ENCODE measurements around the gene ALLC. TPM values are rescaled to one million over a fixed set of nuclear protein-coding genes. Genes with fewer than 3 reads are reported as not detected.
"Not testable (repeated sequence)": the region's sequence is repeated elsewhere in the genome, so short reads cannot be mapped to it uniquely, and the experiment has no call there.

Gene ALLC
- total RNA-seq, 1 experiment from 2014 or later, result not detected

DNA sequence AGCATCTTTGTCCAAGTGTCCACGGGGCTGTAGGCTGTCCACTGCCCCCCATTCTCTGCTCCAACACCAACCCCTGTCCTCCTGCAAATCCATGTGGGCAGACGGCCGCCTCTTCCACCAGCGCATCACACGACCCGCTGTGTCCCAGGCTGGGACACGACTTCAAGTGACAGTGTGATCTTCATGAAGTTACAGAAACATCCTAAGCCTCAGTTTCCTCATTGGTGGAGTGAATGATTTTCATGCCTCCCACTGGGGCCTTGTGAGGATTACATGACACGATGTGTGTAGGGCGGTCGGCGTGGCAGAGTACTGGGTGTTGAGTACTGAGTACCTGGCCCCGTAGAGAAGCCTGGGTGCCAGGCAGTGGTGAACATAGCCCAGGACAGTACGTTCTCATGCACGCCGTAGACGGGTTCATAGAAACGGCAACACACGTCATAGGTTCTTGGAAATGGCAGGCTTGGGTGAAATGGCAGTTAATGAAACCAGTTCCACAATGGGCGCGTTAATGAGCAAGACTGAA is 9.3 kb upstream of the ALLC start:
- DNase-seq (ENCODE audit: low read depth), result no peak
- in situ Hi-C loops (cut with HindIII; ENCODE audit: low pct_unique_long_range_greater_than_20kb, low sequenced_read_pairs), result no loop called here

DNA sequence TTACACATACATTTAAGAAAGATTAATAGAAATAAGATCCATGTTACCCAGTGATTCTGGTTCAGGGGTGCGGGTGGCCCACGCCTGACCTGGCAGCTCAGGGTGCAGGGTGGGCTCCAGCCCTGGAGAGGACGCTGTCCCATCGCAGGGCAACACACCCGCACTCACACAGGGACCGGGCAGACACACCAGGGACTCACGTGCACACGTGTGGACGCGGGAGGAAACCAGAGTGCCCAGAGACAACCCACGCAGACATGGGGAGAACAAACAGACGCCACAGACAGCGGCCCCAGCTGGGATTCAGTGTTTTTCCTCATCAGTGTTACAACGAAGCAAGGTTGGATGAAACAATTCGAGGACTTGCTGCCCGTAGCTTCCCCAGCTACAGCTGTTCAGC is 8.4 kb upstream of the ALLC start:
- in situ Hi-C loops (cut with HindIII; ENCODE audit: low pct_unique_long_range_greater_than_20kb, low sequenced_read_pairs), result no loop called here
- no peak for DNase-seq (ENCODE audit: low read depth)

DNA sequence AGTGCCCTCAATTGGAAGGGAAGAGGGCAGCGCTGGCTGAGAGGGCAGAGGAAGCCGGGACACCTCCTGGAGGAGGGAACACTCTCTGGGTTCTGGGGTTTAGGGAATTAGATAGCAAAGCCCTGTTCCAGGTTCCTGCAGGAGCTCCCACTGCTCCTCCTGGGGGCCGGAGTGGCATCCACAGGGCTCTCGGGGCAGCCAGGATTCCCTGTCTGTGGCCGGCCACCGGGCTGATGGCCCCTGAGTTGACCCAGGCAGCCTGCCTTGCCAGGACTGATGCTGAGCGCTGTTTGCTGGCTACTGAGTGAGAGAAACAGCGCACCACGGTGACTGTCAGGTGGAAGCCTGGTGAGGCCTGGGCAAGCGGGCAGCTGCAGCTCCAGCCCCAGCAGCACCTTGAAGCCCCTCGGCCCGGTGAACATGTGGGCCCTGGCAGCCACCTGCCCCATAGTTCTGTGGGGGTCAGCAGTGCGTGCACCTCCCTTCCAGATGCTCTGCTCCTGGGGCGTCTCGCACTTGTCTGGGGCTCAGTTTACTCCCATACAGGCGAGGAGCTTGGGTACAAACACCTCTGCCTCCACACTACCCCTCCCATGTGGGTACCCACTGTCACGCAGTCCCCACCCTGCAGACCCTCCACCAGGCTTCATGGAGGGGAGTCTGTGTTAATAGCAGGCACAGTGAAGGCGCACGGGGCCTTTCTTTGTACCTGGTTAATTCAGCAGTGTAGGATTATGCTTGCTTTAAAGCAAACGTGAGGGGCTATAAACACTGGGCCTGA is 7.7 kb upstream of the ALLC start:
- in situ Hi-C loops (cut with HindIII; ENCODE audit: low pct_unique_long_range_greater_than_20kb, low sequenced_read_pairs), result no loop called here
- DNase-seq (ENCODE audit: low read depth), result no peak

DNA sequence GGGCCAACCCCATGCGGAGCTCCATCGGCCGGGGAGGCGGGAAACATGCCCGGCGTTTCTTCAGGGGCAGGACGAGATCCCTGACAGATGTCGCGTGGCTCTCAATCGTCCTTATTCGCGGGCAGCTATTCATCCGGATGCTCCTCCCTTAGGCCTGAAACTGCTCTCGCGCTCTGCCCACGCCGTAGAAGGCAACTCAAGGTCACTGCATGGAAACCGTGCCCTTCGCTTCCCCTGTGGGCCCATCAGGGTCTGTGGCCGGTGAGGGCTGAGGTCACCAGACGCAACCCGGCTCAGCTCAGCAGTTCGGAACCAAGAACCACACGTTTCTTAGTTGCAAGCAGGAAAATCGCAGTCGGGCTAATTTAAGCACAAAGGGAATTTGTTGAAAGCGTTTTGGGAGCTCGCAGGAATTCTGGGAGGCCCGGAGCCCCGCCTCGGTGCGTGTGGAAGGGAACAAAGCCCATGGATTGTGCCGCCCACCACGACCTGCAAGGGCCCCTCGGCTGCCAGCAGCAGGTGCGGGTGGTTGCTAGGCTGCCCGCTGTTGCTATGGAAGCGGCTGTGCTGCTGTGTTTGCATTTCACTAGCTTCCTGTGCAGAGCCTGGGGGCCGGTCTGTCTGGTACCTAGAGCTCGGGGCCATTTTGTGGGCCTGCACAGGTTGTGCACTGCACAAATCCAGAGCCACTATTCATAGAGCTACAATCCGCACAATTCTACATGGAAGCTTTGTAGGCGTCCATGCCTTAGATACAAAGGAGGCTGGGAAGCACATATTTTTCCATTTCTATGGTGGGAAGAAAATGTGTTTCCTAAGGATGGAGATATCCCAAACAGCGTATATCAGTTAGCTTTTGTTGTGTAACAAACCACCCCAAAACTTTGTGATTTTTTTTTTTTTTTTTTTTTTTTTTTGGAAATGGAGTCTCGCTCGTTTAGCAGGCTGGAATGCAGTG is 6.0 kb upstream of the ALLC start:
- in situ Hi-C loops (cut with HindIII; ENCODE audit: low pct_unique_long_range_greater_than_20kb, low sequenced_read_pairs), result no loop called here
- no peak for DNase-seq (ENCODE audit: low read depth)

DNA sequence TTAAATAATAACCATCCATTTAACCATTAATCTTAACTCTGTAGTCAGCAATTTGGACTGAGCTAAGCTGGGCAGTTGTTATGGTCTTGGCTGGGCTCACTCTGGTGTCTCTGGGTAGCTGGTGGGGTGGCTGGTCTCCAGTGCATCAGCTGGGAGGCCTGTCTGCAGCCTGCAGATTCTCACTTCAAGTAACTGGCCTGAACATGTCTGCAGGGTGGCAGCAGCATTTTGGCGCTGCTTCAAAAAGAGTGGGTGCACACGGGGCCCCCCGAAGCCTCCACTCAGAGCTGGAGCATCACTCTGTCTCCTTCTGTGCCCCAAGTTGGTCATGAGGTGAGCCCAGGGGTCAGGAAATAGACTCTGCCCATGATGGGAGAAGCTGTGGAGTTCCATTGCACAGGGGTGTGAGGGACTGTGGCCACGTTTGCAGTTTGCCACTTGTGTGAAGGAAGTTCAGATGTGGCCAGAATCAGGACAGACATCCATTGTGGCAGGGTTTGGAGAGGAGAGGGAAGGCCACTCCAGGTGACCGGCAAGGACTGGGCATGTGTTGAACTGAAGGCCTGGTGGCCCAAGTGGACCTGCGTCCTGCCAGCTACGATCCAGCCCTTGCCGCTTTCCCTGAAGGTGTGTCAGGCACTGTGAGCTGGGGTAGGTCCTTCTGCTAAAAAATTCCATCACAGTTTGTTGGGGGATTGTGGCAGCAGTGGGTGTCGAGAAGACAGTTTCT is 4.9 kb upstream of the ALLC start:
- in situ Hi-C loops (cut with HindIII; ENCODE audit: low pct_unique_long_range_greater_than_20kb, low sequenced_read_pairs), result no loop called here
- no peak for DNase-seq (ENCODE audit: low read depth)

DNA sequence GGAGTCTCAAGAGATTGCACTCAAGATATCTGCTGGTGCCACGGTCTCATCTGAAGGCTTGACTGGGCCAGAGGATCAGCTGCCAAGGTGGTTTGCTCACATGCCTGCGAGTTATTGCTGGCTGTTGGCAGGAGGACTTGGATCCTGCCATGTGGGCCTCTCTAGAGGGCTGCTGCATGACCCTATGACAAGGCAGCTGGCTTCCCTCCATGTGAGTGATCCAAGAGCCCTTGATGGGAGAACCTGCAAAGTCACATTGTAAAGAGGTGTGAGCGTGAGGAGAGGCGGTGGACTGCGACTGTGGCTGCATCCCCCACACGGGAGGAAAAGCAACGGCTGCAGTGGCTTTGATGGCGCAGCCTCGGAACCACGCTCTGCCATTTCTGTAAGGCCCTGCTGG is 4.0 kb upstream of the ALLC start:
- in situ Hi-C loops (cut with HindIII; ENCODE audit: low pct_unique_long_range_greater_than_20kb, low sequenced_read_pairs), result no loop called here
- no peak for DNase-seq (ENCODE audit: low read depth)

DNA sequence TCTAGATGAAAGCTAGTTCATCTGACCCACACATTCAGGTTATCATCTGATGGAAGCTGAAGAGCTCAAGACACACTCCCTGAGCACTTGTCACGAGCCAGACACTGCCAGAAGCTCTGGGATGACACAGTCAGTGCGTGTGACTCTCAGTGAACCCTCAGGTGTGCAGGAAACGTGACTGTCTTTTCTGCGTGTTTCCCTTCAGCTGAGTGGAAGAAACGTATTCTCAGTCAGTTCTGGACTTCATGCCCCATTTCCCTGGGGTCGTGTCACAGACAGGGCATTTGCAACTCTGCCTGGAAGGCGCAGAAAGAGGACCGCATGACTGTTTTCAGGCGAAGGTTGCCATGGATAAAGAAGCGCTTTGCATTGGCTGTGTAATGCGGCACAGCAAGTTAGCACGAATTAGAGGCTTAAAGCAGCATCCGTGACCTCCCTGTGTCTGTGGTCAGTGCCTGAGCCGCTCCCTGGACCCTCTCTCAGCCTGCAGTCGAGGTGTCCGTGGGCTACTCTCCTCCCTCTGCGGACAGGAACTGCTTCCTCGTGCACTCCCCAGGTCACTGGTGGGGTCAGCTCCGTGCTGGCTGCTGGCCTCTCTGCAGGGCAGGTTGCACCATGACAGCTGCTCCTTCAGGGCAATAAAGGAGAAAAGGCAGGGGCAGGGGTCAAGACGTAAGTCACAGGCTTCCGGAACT is 3.3 kb upstream of the ALLC start:
- in situ Hi-C loops (cut with HindIII; ENCODE audit: low pct_unique_long_range_greater_than_20kb, low sequenced_read_pairs), result no loop called here
- no peak for DNase-seq (ENCODE audit: low read depth)

DNA sequence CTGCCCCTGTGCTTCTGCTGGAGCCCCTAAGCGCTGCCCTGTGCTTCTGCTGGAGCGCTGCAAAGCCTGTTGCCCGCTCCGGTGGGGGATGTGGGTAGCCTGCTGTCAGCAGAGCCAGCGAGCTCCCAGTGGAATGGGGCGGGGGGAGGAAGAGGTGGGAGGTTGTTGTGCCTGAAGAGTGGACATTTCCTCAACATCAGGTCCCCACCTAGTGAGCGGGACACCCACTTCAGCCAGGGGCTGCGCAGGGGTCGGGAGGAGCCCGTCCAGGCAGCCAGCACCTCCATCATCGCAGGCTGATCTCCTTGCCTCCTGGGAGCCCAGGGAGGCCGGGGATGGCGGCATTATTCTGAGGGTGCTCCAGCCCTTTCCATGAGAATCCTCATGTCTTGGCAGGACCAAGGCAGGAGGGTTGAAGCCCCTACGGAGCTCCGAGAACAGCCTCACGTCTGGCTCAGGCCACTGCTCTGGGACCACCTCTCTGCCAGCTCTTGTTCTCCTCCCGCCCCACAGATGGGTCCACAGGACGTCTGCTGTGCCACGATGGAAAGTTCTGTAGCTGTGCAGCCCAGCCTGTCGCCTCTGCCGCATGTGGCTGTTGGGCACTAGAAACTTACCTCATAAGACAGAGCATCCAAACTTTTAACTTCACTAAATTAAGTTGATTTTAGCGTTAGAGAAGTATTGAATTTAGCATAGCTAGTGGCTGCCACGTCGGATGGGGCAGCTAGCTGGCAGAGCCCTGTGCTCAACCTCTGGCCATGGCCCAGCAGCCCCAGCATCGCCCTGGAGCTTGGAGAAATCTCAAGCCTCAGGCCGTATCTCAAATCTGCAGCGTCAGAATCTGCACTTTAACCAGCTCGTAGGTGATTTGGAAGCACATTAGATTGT is 1.9 kb upstream of the ALLC start:
- in situ Hi-C loops (cut with HindIII; ENCODE audit: low pct_unique_long_range_greater_than_20kb, low sequenced_read_pairs), result no loop called here
- DNase-seq (ENCODE audit: low read depth), result no peak

DNA sequence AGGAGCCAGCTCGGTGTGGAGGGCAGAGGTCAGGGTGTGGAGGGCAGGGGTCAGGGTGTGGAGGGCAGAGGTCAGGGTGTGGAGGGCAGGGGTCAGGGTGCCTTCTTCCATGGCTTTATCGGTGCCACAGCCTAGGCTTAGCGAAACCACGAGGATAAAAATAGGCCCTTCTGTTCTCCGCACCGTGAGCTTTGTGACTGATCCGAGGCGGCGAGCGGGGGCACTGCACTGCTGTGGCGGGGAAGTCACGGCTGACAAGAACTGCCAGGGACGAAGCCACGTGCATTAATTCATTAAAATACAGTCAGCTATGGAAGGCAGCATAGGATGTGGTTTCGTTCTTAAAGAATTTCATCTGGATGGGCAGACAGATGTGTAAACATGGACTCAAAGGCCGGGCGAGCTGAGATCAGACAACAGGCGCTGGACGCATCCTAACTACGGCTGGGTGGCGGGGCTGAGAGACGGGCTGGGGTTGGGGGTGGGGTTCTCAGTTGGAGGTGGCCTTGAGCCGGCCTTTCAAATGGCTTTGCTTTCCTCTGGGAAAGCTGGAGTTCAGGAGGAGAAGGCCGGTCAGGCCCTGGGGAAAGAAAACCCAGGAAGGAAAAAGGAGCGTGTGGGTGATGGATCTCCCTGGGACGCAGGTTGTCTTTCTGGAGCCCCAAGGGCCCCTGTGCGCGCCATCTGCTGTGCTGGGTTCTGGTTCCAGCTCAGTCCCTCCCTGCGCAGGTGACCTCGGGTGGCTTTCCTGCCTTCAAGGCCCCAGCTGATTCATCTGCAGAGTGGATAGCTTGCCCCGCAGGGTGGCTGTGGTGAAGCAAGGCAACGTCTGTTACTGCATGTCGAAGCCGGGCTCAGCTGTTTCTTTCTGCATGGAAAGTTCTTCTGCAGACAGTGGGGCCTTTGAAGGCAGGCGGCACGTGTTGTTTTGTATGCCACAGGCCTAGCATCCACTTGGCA is 958 bp upstream of the ALLC start:
- DNase-seq (ENCODE audit: low read depth), result no peak
- in situ Hi-C loops (cut with HindIII; ENCODE audit: low pct_unique_long_range_greater_than_20kb, low sequenced_read_pairs), result no loop called here

DNA sequence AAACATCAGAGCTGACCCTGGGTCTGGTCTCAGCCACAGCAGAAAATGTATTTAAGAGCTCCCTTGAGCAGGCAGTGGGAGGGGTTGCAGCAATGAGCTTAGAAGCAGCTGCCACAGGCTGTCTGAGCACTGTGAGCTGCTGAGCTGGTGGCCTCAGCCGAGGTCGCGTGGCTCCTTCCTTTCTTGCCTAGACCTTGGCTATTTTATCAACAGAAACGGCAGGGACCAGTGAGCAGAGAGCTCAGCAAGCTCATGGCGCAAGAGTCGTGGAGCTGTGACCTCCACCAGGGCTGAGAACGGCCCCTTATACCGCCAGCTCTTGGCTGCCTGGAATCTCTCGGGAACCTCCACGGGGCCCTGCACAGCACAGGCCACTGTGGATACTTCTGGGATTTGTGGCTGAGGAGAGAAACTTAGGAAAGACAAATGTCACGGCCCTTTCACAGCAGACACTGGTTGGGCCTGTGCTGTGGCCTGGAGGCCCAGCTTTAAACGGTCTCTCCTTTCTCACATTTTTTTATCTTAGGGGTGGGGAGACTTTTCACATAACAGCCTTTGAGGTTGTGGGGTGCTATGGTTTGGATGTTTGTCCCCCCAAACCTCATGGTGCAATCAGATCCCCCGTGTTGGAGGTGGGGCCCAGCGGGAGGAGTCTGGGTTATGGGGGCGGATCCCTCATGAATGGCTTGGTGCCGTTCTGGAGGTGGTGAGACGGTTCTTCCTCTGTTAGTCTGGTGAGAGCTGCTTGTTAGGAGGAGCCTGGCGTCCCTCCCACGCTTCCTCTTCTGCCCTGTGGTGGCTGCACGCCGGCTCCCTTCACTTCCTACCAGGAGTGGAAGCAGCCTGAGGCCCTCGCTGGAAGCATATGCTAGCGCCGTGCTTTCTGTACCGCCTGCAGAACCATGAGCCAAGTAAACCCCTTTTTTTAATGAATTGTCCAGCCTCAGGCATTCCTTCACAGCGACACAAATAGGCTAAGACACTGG is 1.7 kb downstream of the ALLC start:
- DNase-seq (ENCODE audit: low read depth), result no peak
- in situ Hi-C loops (cut with HindIII; ENCODE audit: low pct_unique_long_range_greater_than_20kb, low sequenced_read_pairs), result no loop called here

DNA sequence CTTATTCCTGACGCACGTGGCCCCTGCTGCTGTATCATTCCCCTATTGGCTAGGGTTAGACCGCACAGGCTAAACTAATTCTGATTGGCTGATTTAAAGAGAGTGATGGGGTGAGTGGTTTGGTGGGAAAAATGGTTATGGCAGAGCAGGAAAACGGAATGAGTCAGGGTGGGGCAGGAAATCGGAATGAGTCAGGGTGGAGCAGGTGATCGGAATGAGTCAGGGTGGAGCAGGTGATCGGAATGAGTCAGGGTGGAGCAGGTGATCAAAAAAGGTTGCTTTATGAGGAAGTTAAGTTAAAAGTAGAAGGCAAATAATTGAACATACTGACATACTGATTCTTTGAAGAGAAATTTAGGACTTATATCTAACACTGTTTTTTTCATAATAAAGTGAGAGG is 2.6 kb downstream of the ALLC start:
- in situ Hi-C loops (cut with HindIII; ENCODE audit: low pct_unique_long_range_greater_than_20kb, low sequenced_read_pairs), result not testable (repeated sequence)
- peak; percentile 60 for DNase-seq (ENCODE audit: low read depth)

DNA sequence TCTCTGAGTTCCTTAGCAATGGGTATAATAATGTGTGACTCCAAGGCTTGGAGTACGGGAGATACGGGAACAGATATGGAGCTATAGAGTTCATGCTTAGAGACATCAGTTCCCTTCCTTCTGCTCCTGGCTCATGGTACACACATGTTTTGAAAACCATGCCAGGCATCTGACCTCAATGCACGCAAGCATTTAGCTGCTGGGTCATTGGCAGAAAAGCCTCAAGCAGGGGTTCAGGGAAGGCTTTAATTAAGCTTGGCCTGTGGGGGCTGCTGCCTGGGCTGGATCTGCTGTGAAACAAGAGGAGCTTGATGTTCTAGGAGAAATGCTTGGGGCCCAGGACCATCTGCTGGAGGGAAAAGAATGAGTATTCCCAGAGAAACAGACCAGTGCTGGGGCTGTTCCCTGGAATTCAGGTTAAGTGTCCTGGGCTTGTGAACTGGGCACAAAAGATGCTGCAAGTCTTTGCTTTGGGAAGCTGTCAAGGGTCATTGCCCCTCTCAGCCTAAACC is 3.2 kb downstream of the ALLC start:
- in situ Hi-C loops (cut with HindIII; ENCODE audit: low pct_unique_long_range_greater_than_20kb, low sequenced_read_pairs), result no loop called here
- no peak for DNase-seq (ENCODE audit: low read depth)

DNA sequence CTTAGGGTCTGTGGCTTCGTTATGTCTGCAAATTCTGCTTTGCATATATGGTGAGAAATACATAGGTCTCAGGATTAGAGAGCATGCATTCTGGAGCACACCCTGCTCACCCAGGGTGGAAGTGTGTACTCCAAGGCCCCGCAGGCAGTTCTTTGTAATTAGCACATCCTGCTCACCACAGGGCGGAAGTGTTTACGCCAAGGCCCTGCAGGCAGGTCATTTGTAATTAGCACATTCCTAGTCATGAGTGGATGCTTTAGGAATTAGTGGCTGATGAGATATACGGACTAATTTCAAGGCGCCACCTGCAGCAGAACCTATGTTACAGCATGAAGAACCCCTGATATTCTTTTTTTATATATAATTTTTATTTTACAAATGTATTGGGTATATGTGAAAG is 4.2 kb downstream of the ALLC start:
- in situ Hi-C loops (cut with HindIII; ENCODE audit: low pct_unique_long_range_greater_than_20kb, low sequenced_read_pairs), result no loop called here
- DNase-seq (ENCODE audit: low read depth), result no peak

DNA sequence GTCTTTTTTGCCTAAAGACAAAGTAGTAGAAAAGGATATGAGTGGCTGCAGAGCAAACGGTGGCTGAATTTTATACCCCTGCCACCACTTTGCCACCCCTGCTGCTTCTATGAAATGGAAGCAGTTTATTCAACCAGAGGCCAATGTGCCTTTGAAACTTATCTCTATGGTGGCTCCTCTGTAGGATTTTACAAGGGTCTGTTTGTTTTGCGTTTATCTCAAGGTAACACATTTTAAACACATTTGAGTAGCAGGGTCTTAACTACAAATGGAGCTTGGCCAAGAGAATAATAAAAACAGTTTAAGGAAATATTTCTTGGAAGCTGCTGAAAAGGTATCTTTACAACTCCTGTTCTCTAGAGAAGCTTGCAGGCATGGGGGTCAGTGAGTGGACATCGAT is 6.1 kb downstream of the ALLC start:
- in situ Hi-C loops (cut with HindIII; ENCODE audit: low pct_unique_long_range_greater_than_20kb, low sequenced_read_pairs), result no loop called here
- no peak for DNase-seq (ENCODE audit: low read depth)

DNA sequence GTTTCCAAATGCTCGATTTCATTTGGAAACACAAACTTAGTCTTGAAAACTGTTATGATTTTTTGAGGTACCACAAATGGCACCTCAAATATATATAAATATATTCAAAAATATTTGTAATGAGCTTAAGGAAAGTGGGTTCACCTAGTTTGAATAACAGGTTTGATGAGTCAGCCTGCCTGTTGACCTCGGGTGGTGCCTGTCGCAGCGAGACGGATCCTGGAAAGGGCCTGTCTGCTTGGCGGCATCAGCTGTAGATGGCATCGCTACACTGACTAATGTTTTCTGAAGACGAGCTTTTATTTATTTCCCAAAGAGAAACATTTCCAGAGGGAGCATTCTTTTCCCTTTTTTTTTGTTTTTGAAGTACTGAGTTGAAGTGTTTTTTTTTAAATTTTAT is 6.9 kb downstream of the ALLC start:
- DNase-seq (ENCODE audit: low read depth), result no peak
- in situ Hi-C loops (cut with HindIII; ENCODE audit: low pct_unique_long_range_greater_than_20kb, low sequenced_read_pairs), result no loop called here
